HL-60/S4 treated with retinoic acid at 250 ng/mL for 4 days and 3 days (cell line): ENCODE data around the gene BFSP2.
"Not testable (repeated sequence)": the region's sequence is repeated elsewhere in the genome, so short reads cannot be mapped to it uniquely, and the experiment has no call there.

Source experiments
- in situ Hi-C: fragments of 300-500 bp; cut with MboI; formaldehyde crosslinking; loops from 2 replicates; pipeline ENCODE4 v1.7.0; 2022; ENCODE audit warnings: low sequenced_read_pairs

BFSP2 gene

GRCh38 chr3:133474251-133474801, 74.5 kb downstream of the BFSP2 start:
- in situ Hi-C loops = no loop called here

GRCh38 chr3:133474817-133475216, 75.0 kb downstream of the BFSP2 start:
- in situ Hi-C loops = no loop called here

GRCh38 chr3:133475245-133476010, 75.6 kb downstream of the BFSP2 start:
- in situ Hi-C loops = no loop called here

GRCh38 chr3:133476971-133477375, 77.1 kb downstream of the BFSP2 start:
- in situ Hi-C loops = no loop called here

GRCh38 chr3:133477487-133477886, 77.6 kb downstream of the BFSP2 start:
- in situ Hi-C loops = no loop called here

- in situ Hi-C loops = no loop called here
These were observed 78.8 kb downstream of the BFSP2 start for GRCh38 chr3:133478624-133479023.

GRCh38 chr3:133479401-133479800, 79.5 kb downstream of the BFSP2 start:
- in situ Hi-C loops = no loop called here

- in situ Hi-C loops = no loop called here
These were observed 80.2 kb downstream of the BFSP2 start for GRCh38 chr3:133479895-133480669.

- in situ Hi-C loops = not testable (repeated sequence)
These were observed 82.6 kb downstream of the BFSP2 start for GRCh38 chr3:133482474-133482873.

GRCh38 chr3:133486658-133487057, 86.8 kb downstream of the BFSP2 start:
- in situ Hi-C loops = no loop called here

- in situ Hi-C loops = no loop called here
These were observed 87.3 kb downstream of the BFSP2 start for GRCh38 chr3:133487204-133487603.

- in situ Hi-C loops = no loop called here
These were observed 88.2 kb downstream of the BFSP2 start for GRCh38 chr3:133487920-133488540.

- in situ Hi-C loops = no loop called here
These were observed 89.0 kb downstream of the BFSP2 start for GRCh38 chr3:133488785-133489367.

GRCh38 chr3:133489466-133490085, 89.7 kb downstream of the BFSP2 start:
- in situ Hi-C loops = no loop called here

- in situ Hi-C loops = no loop called here
These were observed 90.9 kb downstream of the BFSP2 start for GRCh38 chr3:133490468-133491351.

GRCh38 chr3:133491481-133492059, 91.7 kb downstream of the BFSP2 start:
- in situ Hi-C loops = no loop called here

- in situ Hi-C loops = no loop called here
These were observed 92.4 kb downstream of the BFSP2 start for GRCh38 chr3:133492159-133492741.

- in situ Hi-C loops = no loop called here
These were observed 94.6 kb downstream of the BFSP2 start for GRCh38 chr3:133494469-133494868.

- in situ Hi-C loops = not testable (repeated sequence)
These were observed 102.7 kb downstream of the BFSP2 start for GRCh38 chr3:133502542-133502941.
